Hepatocyte (in vitro differentiated cells): ENCODE results near the gene TTC9. TPM values are rescaled to one million over a fixed set of nuclear protein-coding genes. Genes with fewer than 3 reads are reported as not detected.

Source experiments
- DNase-seq: peaks from one replicate; pipeline ENCODE4 v3.0.0-alpha.2; 2016; ENCODE audit warnings: low spot score
- H2AFZ ChIP-seq: fragments of 200-600 bp; sonication (generic); 2 replicates; pipeline ENCODE4 v1.6.0; 2016; ENCODE audit warnings: antibody characterized with exemption, mild to moderate bottlenecking
- H3K27ac ChIP-seq: fragments of 200-600 bp; sonication (generic); 2 replicates; pipeline ENCODE4 v1.5.1; 2016; ENCODE audit warnings: mild to moderate bottlenecking
- H3K27me3 ChIP-seq: fragments of 200-600 bp; sonication (generic); 2 replicates; pipeline ENCODE4 v1.6.1; 2016
- H3K36me3 ChIP-seq: fragments of 200-600 bp; sonication (generic); replicated peaks from 2 replicates; pipeline ENCODE4 v1.5.1; 2016; ENCODE audit warnings: low read depth; ENCODE audit not compliant: insufficient read depth
- H3K4me1 ChIP-seq: fragments of 200-600 bp; sonication (generic); 2 replicates; pipeline ENCODE4 v1.5.1; 2016; ENCODE audit warnings: mild to moderate bottlenecking, moderate library complexity; ENCODE audit not compliant: insufficient read depth
- H3K4me2 ChIP-seq: fragments of 200-600 bp; sonication (generic); 2 replicates; pipeline ENCODE4 v1.6.0; 2016
- H3K4me3 ChIP-seq: fragments of 200-600 bp; sonication (generic); 2 replicates; pipeline ENCODE4 v1.5.1; 2016; ENCODE audit warnings: mild to moderate bottlenecking
- H3K79me2 ChIP-seq: fragments of 200-600 bp; sonication (generic); 2 replicates; pipeline ENCODE4 v1.6.0; 2017; ENCODE audit warnings: mild to moderate bottlenecking
- H3K9me2 ChIP-seq: fragments of 200-600 bp; sonication (generic); replicated peaks from 2 replicates; pipeline ENCODE4 v1.6.0; 2017; ENCODE audit warnings: mild to moderate bottlenecking; ENCODE audit not compliant: insufficient read depth
- H3K9me3 ChIP-seq: fragments of 200-600 bp; sonication (generic); 2 replicates; pipeline ENCODE4 v1.5.1; 2016; ENCODE audit warnings: low read depth, mild to moderate bottlenecking
- H4K20me1 ChIP-seq: fragments of 200-600 bp; sonication (generic); 2 replicates; pipeline ENCODE4 v1.6.0; 2016; ENCODE audit warnings: mild to moderate bottlenecking; ENCODE audit not compliant: insufficient read depth, poor library complexity, severe bottlenecking
- EZH2 ChIP-seq: fragments of 200-600 bp; sonication (generic); IDR thresholded peaks from 2 replicates; pipeline ENCODE4 v1.6.1; 2016; ENCODE audit warnings: antibody characterized with exemption, mild to moderate bottlenecking, borderline replicate concordance
- EZH2phosphoT487 ChIP-seq: fragments of 200-600 bp; sonication (generic); IDR thresholded peaks from one replicate; pipeline ENCODE4 v1.6.1; 2018; ENCODE audit warnings: antibody characterized with exemption, mild to moderate bottlenecking, low read depth, moderate library complexity; ENCODE audit not compliant: unreplicated experiment, severe bottlenecking
- WGBS: methylation state at CpG from one replicate; pipeline ENCODE4 v1.1.6; 2016; ENCODE audit warnings: low lambda C conversion rate; ENCODE audit errors: missing lambda C conversion rate; 5-methylcytosine and 5-hydroxymethylcytosine counted together
- polyA plus RNA-seq: library from polyadenylated mRNA; unstranded; fragments of >200 nt; fragmentation: Nextera tagmentation; extraction: Ambion mirVana; gene quantifications from 2 replicates; pipeline ENCODE4 v1.2.1, GENCODE V29; 2016
- total RNA-seq: library from RNA; depleted of rRNA; stranded (reverse); fragments of >200 nt; gene quantifications from 2 replicates; pipeline ENCODE4 v1.2.3, GENCODE V29; 2014
- TF ChIP-seq, protein P1 (sequence below): fragments of 200-600 bp; sonication (generic); IDR thresholded peaks from 2 replicates; pipeline ENCODE4 v1.5.1; 2016; ENCODE audit warnings: antibody characterized with exemption, mild to moderate bottlenecking; ENCODE audit not compliant: poor library complexity

The TTC9 gene
- total and polyA plus RNA-seq, 2 experiments from 2014 or later, result 3.6 to 4.9 TPM

DNA sequence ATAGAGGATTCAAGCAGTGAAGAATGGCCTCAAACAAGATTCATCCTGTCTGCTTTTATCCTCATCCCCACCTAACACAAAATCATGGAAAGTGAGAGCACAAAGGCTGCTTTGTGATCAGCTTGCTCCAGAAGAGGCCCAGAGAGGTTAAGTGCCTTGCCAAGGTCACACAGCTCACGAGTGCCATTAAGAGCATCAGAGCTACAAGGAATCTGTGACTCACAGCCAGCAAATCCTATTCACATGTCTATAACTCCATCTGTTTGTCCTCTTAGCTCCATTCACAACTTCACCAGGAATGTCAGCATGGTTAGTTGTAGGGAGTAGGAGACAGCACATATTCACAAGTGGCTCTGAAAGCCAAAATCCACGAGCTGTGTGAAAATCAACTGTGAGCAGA, 79.8 kb downstream of the TTC9 start:
- Histone ChIP-seq H3K36me3 (no peaks in the 10 kb centered on the region), H3K4me1 (peaks cover 9% of the 10 kb centered on the region), H3K4me2 (no peak overlapping the region), H2AFZ (no peak overlapping the region), H3K4me3 (no peak overlapping the region), H4K20me1 (no peaks in the 10 kb centered on the region), H3K9me2 (no peaks in the 10 kb centered on the region), H3K27ac (no peak overlapping the region), H3K27me3 (no peaks in the 10 kb centered on the region), H3K79me2 (no peaks in the 10 kb centered on the region), H3K9me3 (no peaks in the 10 kb centered on the region)
- TF ChIP-seq, protein P1, sequence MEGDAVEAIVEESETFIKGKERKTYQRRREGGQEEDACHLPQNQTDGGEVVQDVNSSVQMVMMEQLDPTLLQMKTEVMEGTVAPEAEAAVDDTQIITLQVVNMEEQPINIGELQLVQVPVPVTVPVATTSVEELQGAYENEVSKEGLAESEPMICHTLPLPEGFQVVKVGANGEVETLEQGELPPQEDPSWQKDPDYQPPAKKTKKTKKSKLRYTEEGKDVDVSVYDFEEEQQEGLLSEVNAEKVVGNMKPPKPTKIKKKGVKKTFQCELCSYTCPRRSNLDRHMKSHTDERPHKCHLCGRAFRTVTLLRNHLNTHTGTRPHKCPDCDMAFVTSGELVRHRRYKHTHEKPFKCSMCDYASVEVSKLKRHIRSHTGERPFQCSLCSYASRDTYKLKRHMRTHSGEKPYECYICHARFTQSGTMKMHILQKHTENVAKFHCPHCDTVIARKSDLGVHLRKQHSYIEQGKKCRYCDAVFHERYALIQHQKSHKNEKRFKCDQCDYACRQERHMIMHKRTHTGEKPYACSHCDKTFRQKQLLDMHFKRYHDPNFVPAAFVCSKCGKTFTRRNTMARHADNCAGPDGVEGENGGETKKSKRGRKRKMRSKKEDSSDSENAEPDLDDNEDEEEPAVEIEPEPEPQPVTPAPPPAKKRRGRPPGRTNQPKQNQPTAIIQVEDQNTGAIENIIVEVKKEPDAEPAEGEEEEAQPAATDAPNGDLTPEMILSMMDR, result no peak
- TF ChIP-seq EZH2 (no peak), EZH2phosphoT487 (no peak)
- WGBS, result 66% methylated on average over 2 of the region's 2 CpGs
- peak; percentile 42 for DNase-seq

DNA sequence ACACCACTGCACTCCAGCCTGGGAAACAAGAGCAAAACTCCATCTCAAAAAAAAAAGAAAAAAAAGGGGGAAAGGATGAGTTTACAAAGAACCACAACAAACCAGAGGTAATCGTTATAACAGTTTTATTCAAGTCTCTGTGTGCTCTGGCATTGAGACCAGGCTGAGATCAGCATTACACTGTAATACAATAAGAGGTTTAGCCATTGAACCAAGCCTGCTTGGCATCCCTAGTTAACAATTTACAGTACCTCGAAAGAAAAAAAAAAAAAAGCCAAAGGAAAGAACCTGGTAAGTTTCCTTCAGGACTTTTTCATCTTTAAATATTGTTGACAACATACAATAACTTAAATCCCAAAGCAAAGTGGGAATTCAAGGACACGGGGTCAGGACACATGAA, 80.7 kb downstream of the TTC9 start:
- no peaks in the 10 kb centered on the region for H3K79me2 ChIP-seq
- H4K20me1 ChIP-seq, result no peaks in the 10 kb centered on the region
- no peaks in the 10 kb centered on the region for H3K36me3 ChIP-seq
- peaks cover 2% of the 10 kb centered on the region for H3K4me1 ChIP-seq
- H3K9me2 ChIP-seq, result no peaks in the 10 kb centered on the region
- WGBS, result 76% methylated on average over 3 of the region's 3 CpGs
- H3K4me2 ChIP-seq, result no peak overlapping the region
- no peak overlapping the region for H2AFZ ChIP-seq
- H3K4me3 ChIP-seq, result no peak overlapping the region
- H3K27me3 ChIP-seq, result no peaks in the 10 kb centered on the region
- H3K27ac ChIP-seq, result no peak overlapping the region
- no peak for DNase-seq
- TF ChIP-seq, protein P1, result no peak
- TF ChIP-seq EZH2, result no peak
- TF ChIP-seq EZH2phosphoT487, result no peak
- no peaks in the 10 kb centered on the region for H3K9me3 ChIP-seq

DNA sequence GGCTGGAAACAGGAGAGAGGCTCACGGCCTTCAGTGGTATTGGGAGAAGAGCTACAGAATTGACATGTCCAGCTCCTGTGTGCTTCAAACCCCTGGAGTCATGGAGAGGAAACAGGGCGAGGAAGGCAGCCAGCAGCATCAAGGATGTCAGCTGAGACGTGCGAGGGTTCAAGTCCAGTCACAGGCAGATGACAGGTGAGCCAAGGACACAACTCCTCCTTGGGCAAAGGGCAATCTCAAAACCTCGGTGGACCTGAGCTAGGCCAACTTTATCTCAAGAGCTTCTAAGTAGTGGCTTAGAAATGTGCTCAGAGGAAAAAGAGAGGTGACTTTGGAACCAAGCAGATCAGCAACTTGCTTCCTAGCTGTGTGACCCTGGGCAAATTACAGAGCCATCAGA, 81.6 kb downstream of the TTC9 start:
- H3K27me3 ChIP-seq, result no peaks in the 10 kb centered on the region
- no peaks in the 10 kb centered on the region for H3K9me3 ChIP-seq
- DNase-seq, result no peak
- H3K4me1 ChIP-seq, result no peaks in the 10 kb centered on the region
- H4K20me1 ChIP-seq, result no peaks in the 10 kb centered on the region
- H3K9me2 ChIP-seq, result no peaks in the 10 kb centered on the region
- TF ChIP-seq, protein P1, result no peak
- TF ChIP-seq EZH2 (no peak), EZH2phosphoT487 (no peak)
- H3K4me3 ChIP-seq, result no peak overlapping the region
- no peaks in the 10 kb centered on the region for H3K79me2 ChIP-seq
- WGBS, result 83% methylated on average over 5 of the region's 5 CpGs
- H3K36me3 ChIP-seq, result no peaks in the 10 kb centered on the region
- no peak overlapping the region for H3K27ac ChIP-seq
- no peak overlapping the region for H3K4me2 ChIP-seq
- no peak overlapping the region for H2AFZ ChIP-seq

DNA sequence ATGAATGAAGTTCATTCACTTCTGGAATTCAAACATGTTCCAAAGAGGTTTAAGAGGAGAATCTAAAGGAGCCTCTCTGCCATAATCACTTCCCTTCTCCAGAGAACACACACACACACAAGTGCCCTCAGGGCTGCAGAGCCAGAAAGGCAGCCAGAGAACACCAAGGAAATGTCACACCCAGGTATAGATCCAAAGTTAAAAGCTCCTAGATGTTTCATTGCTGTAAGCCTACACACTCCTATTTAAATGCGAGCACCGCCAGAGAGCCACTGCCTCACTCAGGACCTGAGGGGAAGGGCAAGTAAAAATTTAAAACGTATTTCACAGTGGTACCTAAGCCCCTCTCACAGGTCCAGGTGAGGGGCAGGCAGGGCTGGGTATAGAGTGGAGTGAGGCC, 82.4 kb downstream of the TTC9 start:
- DNase-seq, result no peak
- Histone ChIP-seq H3K4me2 (no peak overlapping the region), H4K20me1 (no peaks in the 10 kb centered on the region), H3K4me3 (no peak overlapping the region), H3K9me3 (no peaks in the 10 kb centered on the region), H3K79me2 (no peaks in the 10 kb centered on the region), H2AFZ (no peak overlapping the region), H3K4me1 (no peaks in the 10 kb centered on the region), H3K36me3 (no peaks in the 10 kb centered on the region), H3K27ac (no peak overlapping the region), H3K27me3 (no peaks in the 10 kb centered on the region), H3K9me2 (no peaks in the 10 kb centered on the region)
- no peak for TF ChIP-seq EZH2
- TF ChIP-seq, protein P1, result no peak
- no peak for TF ChIP-seq EZH2phosphoT487
- 74% methylated on average over 3 of the region's 3 CpGs for WGBS
